HepG2 (cell line): ENCODE data around the gene BMPER. TPM values are rescaled to one million over a fixed set of nuclear protein-coding genes. Genes with fewer than 3 reads are reported as not detected.

Experiments used
- ATAC-seq: fragments of 200-7000 bp; cut with Tn5 transposase; 3 replicates; pipeline ENCODE4 v1.9.1; 2020; ENCODE audit warnings: mild to moderate bottlenecking, moderate library complexity
- BruUV-seq: library from RNA; stranded (reverse); fragments of 400-500 nt; replicated peaks from 2 replicates; lab custom pipeline; 2021; lab: Mats Ljungman, UMichigan
- CTCF ChIA-PET: fragments of 300-600 bp; formaldehyde crosslinking; extraction: SDS; loops from one replicate; lab custom pipeline; 2021; ENCODE audit warnings: low total read pairs, inconsistent platforms, low intra/inter-chr PET ratio; lab: Yijun Ruan, JAX
- POLR2A ChIA-PET: fragments of 350-600 bp; sonication (Branson Sonifier 250); formaldehyde crosslinking; loops from one replicate; lab custom pipeline; 2020; ENCODE audit warnings: antibody characterized with exemption, inconsistent platforms; lab: Yijun Ruan, JAX
- DNase-seq: peaks from one replicate; pipeline ENCODE4 v3.0.0-alpha.2; 2015; ENCODE audit warnings: low spot score
- FAIRE-seq: peaks from 3 replicates; lab custom pipeline; 2011; peaks lifted over from hg19 to GRCh38; lab: Jason Lieb, UNC
- H2AFZ ChIP-seq: one replicate; pipeline ENCODE4 v1.6.1; 2011; ENCODE audit warnings: low read length, inconsistent platforms
- H3K27ac ChIP-seq: fragments of 300-600 bp; 3 replicates; pipeline ENCODE4 v1.8.0; 2011; ENCODE audit warnings: mixed run types, mild to moderate bottlenecking, mixed read lengths, low read length, inconsistent platforms; ENCODE audit not compliant: insufficient read depth; ENCODE audit errors: extremely low read length
- H3K27me3 ChIP-seq, 2 experiments: fragments of 200-600 bp in 1 of 2; 2 replicates in 1 of 2; 3 replicates in 1 of 2; pipeline versions ENCODE4 v1.6.0 to v1.8.0; 2011; ENCODE audit warnings: low read length in 2 of 2, mild to moderate bottlenecking in 2 of 2, moderate library complexity in 2 of 2, inconsistent platforms in 1 of 2; ENCODE audit not compliant: insufficient read depth in 2 of 2, control insufficient read depth in 1 of 2
- H3K36me3 ChIP-seq, 2 experiments: fragments of 200-600 bp in 1 of 2; replicated peaks in 1 of 2; 2 replicates in 1 of 2; 3 replicates in 1 of 2; pipeline versions ENCODE4 v1.5.1 to v1.8.0; 2011; ENCODE audit warnings: low read length in 2 of 2, inconsistent platforms in 1 of 2; ENCODE audit not compliant: insufficient read depth in 2 of 2, control insufficient read depth in 1 of 2
- H3K4me1 ChIP-seq: 2 replicates; pipeline ENCODE4 v1.5.1; 2012; ENCODE audit warnings: low read length, inconsistent platforms; ENCODE audit not compliant: insufficient read depth
- H3K4me2 ChIP-seq: 2 replicates; pipeline ENCODE4 v1.6.0; 2011; ENCODE audit warnings: low read depth, low read length, inconsistent platforms
- H3K4me3 ChIP-seq, 3 experiments: fragments of 200-600 bp in 1 of 3; sonication (generic), shearing (Covaris generic) in 1 of 3; replicated peaks in 1 of 3; 2 replicates each; pipeline ENCODE4 v1.5.1; 2011 to 2016; ENCODE audit warnings: low read length in 3 of 3, inconsistent platforms in 2 of 3, low read depth in 2 of 3, mild to moderate bottlenecking in 2 of 3, control low read depth in 1 of 3, mixed read lengths in 1 of 3; ENCODE audit not compliant: insufficient read depth in 1 of 3
- H3K79me2 ChIP-seq: one replicate; pipeline ENCODE4 v1.6.1; 2011; ENCODE audit warnings: low read length, inconsistent platforms; ENCODE audit not compliant: insufficient read depth
- H3K9ac ChIP-seq: 2 replicates; pipeline ENCODE4 v1.6.0; 2011; ENCODE audit warnings: mild to moderate bottlenecking, low read depth, low read length, inconsistent platforms; ENCODE audit not compliant: insufficient read depth
- H3K9me3 ChIP-seq: 2 replicates; pipeline ENCODE4 v1.5.1; 2012; ENCODE audit warnings: mild to moderate bottlenecking, low read length
- H4K20me1 ChIP-seq: 2 replicates; pipeline ENCODE4 v1.6.0; 2011; ENCODE audit warnings: inconsistent platforms, mild to moderate bottlenecking, low read length, moderate library complexity; ENCODE audit not compliant: insufficient read depth
- CBFB ChIP-seq: sonication (generic); formaldehyde crosslinking; IDR thresholded peaks from 2 replicates; pipeline ENCODE4 v1.4.0; 2020; ENCODE audit warnings: missing genetic modification reagents
- CBX2 ChIP-seq, 2 experiments: fragments of 200-600 bp in 1 of 2; sonication (generic); formaldehyde crosslinking in 1 of 2; IDR thresholded peaks; 2 replicates each; pipeline versions ENCODE4 v1.7.0 to v1.8.1; 2018 to 2022; ENCODE audit warnings: low read depth in 2 of 2, low read length in 1 of 2, mild to moderate bottlenecking in 1 of 2, missing genetic modification reagents in 1 of 2
- GMEB1 ChIP-seq: sonication (generic); formaldehyde crosslinking; IDR thresholded peaks from 2 replicates; pipeline ENCODE4 v1.5.1; 2020; ENCODE audit warnings: missing genetic modification reagents, mild to moderate bottlenecking, borderline replicate concordance
- MBNL3 ChIP-seq: fragments of 250-450 bp; sonication (Bioruptor Pico); conservative IDR thresholded peaks from 2 replicates; pipeline ENCODE4 v1.8.0; 2022; ENCODE audit warnings: mild to moderate bottlenecking, inconsistent platforms
- UBTF ChIP-seq: sonication (generic); formaldehyde crosslinking; IDR thresholded peaks from 2 replicates; pipeline ENCODE4 v1.4.0; 2020; ENCODE audit warnings: mild to moderate bottlenecking, missing genetic modification reagents
- ZNF740 ChIP-seq: sonication (generic); formaldehyde crosslinking; IDR thresholded peaks from 2 replicates; pipeline ENCODE4 v1.4.0; 2020; ENCODE audit warnings: missing genetic modification reagents
- WGBS: methylation state at CpG from one replicate; pipeline ENCODE4 v1.1.6; 2017; ENCODE audit warnings: low lambda C conversion rate; 5-methylcytosine and 5-hydroxymethylcytosine counted together
- in situ Hi-C: cut with HindIII; loops from 2 replicates; pipeline ENCODE4 v1.10.0; 2017; ENCODE audit warnings: low pct_unique_long_range_greater_than_20kb; ENCODE audit not compliant: extremely low pct_ligation_motif_present
- intact Hi-C: fragments of 100-400 bp; cut with micrococcal nuclease; formaldehyde crosslinking; loops from one replicate; pipeline ENCODE4 v1.10.0; 2022; ENCODE audit not compliant: unreplicated experiment
- polyA plus RNA-seq, 8 experiments: library from polyadenylated mRNA; depleted of rRNA in 3 of 8; stranded (reverse) in 7 of 8; unstranded in 1 of 8; fragments of >200 nt; fragmentation: Illumina TruSeq in 4 of 8; extraction: Trizol in 4 of 8; gene quantifications; 2 replicates each; pipeline versions ENCODE4 v1.2.1 to v1.2.3, GENCODE V29; 2011 to 2016; ENCODE audit warnings: low read depth in 4 of 8, missing spikeins in 1 of 8, mixed read lengths in 1 of 8; ENCODE audit not compliant: insufficient read depth in 1 of 8
- total RNA-seq, 5 experiments: library from RNA; depleted of rRNA; stranded (reverse); fragments of >200 nt; fragmentation: Illumina TruSeq; extraction: Trizol; gene quantifications; 2 replicates each; pipeline ENCODE4 v1.2.3, GENCODE V29; 2016; ENCODE audit warnings: low read depth in 1 of 5

BMPER gene
- total and polyA plus RNA-seq, 2 of the 13 experiments (the other 11 are each of a cell fraction or from before 2014, with no cell fraction given): not detected

GRCh38 chr7:34140066-34140465 lies 234.7 kb downstream of the BMPER start (continued):
- TF ChIP-seq UBTF (CRISPR knock-in tag): no peak
- no peak for TF ChIP-seq CBX2 (IDR thresholded peaks at IDR 0.05; ENCODE audit: low read depth, low read length)
- no peak for TF ChIP-seq CBX2 (CRISPR knock-in tag; IDR thresholded peaks at IDR 0.05; ENCODE audit: low read depth)
- TF ChIP-seq CBFB (CRISPR knock-in tag): no peak
- TF ChIP-seq GMEB1 (CRISPR knock-in tag): no peak
- TF ChIP-seq MBNL3 (CRISPR knock-in tag): no peak
- TF ChIP-seq, all 625 proteins: peak for 0

GRCh38 chr7:34143402-34143801 lies 238.1 kb downstream of the BMPER start:
- Histone ChIP-seq H3K79me2 (no peaks in the 10 kb centered on the region), H3K27me3 (no peaks in the 10 kb centered on the region; a peak in 1 of 5 replicates), H3K4me1 (no peaks in the 10 kb centered on the region), H3K9me3 (no peaks in the 10 kb centered on the region), H3K4me2 (no peak overlapping the region), H3K36me3 (no peaks in the 10 kb centered on the region), H3K9ac (no peak overlapping the region), H3K4me3 (no peak overlapping the region), H4K20me1 (no peaks in the 10 kb centered on the region), H2AFZ (no peak overlapping the region), H3K27ac (no peak overlapping the region)
- FAIRE-seq (no peak), DNase-seq (no peak), ATAC-seq (no peak)
- BruUV-seq: no TSS peak
- ChIA-PET POLR2A (no interaction called here), CTCF (no interaction called here)
- 0% methylated on average over 2 of the region's 2 CpGs for WGBS
- in situ Hi-C loops: no loop called here
- intact Hi-C loops: no loop called here
- TF ChIP-seq ZNF740 (CRISPR knock-in tag): no peak
